GM10266 (cell line): Measurements from ENCODE around the gene INCA1.

Experiments
- DNase-seq: peaks from one replicate; pipeline ENCODE4 v3.0.0; 2012; ENCODE audit errors: extremely low spot score
- TF ChIP-seq, protein P1 (sequence below): IDR thresholded peaks from 2 replicates; pipeline ENCODE4 v1.5.1; 2012; ENCODE audit warnings: mild to moderate bottlenecking, low read depth; ENCODE audit not compliant: control insufficient read depth, insufficient read depth; ENCODE audit errors: missing control alignments

Gene INCA1

GRCh38 chr17:4950746-4951204 lies 46.5 kb downstream of the INCA1 start, which contains the start of gene ENO3:
Gene ENO3 (plus strand): TSS chr17:4951119. CDS start chr17:4951830, 711 bp downstream.
- no peak for DNase-seq
- TF ChIP-seq, protein P1, sequence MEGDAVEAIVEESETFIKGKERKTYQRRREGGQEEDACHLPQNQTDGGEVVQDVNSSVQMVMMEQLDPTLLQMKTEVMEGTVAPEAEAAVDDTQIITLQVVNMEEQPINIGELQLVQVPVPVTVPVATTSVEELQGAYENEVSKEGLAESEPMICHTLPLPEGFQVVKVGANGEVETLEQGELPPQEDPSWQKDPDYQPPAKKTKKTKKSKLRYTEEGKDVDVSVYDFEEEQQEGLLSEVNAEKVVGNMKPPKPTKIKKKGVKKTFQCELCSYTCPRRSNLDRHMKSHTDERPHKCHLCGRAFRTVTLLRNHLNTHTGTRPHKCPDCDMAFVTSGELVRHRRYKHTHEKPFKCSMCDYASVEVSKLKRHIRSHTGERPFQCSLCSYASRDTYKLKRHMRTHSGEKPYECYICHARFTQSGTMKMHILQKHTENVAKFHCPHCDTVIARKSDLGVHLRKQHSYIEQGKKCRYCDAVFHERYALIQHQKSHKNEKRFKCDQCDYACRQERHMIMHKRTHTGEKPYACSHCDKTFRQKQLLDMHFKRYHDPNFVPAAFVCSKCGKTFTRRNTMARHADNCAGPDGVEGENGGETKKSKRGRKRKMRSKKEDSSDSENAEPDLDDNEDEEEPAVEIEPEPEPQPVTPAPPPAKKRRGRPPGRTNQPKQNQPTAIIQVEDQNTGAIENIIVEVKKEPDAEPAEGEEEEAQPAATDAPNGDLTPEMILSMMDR: no peak

GRCh38 chr17:4950075-4950745 lies 47.1 kb downstream of the INCA1 start:
- TF ChIP-seq, protein P1: no peak
- DNase-seq: no peak

DNA sequence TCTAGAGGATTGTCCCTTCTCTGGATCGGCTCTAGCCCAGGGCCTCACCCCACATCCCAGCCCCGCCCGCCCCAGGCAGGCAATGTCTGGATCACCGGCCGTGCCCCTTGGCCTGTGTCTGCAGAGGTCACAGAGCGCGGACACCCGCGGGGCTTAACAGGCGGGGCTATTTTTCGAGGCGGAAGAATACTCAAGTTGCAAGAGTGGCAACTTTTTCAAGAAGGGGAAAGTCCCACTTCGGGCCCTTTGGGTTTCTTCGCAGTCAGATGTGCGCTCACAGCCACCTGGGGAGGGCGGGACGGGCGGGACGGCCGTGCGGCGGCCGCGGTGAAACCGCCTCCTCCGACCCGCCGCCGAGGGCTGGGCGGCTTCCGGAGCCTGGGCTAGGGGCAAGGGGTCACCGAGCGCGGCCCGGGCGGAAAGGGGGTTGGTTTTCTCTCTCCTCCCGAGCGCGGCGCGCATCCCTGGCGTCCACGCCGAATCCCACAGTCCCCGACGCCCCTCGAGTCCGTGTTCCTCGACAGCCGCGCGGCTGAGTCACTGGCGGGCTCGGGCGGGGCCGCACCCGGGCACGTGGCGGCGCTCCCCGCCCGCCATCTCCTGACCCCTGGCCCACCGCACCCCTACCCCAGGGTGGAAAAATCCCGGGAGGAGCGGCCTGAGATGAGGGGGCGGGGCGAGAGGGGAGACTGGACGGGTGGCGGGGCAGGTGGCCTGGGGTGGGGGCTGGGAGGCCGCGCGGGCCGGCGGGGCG lies 47.8 kb downstream of the INCA1 start:
- TF ChIP-seq, protein P1: no peak
- DNase-seq: peak; percentile 92

- DNase-seq: peak; percentile 94
- TF ChIP-seq, protein P1: no peak
These were observed 48.4 kb downstream of the INCA1 start for GRCh38 chr17:4948931-4949320.

DNA sequence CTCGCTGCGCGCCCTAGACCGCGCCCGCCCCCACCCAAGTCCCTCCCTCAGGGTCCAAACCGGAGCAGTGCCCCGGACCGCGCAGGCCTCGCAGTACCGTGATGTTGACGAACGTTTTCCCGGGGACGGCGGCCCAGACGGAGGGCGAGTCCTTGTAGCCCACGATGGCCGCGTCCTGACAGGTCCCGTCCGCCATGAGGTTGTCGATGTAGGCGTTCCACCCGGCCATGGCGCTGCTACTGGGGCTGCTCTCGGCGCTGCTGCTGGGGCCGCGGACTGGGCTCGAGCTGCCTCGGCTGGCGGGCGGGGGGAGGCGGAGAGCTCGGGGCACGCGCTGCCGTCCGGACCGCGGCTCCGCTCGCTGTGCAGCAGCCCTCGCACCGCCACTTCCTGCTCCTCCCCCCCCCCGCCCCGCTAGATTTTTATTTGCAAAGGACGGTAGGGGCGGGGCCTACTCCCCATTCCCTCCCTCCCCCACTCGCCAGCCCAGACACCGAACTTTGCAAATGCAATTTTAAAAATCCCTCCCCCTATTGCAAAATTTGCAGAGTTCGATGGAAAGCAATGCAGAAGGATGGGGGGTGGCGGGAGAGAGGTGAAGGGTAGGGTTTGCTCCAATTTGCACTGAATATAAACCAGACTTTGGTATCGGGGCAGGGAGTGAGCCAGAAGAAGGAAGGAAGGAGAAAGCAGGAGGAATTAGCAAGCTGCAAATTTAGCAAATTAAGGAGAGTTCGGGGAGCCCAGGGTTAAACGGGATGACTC lies 49.0 kb downstream of the INCA1 start, which contains the start of gene PFN1:
Gene PFN1, minus strand, starts transcription at position 365 of the 765 bp plus-strand sequence. Its CDS starts 136 bp downstream, at position 229.
- TF ChIP-seq, protein P1: no peak
- DNase-seq: peak; percentile 95

DNA sequence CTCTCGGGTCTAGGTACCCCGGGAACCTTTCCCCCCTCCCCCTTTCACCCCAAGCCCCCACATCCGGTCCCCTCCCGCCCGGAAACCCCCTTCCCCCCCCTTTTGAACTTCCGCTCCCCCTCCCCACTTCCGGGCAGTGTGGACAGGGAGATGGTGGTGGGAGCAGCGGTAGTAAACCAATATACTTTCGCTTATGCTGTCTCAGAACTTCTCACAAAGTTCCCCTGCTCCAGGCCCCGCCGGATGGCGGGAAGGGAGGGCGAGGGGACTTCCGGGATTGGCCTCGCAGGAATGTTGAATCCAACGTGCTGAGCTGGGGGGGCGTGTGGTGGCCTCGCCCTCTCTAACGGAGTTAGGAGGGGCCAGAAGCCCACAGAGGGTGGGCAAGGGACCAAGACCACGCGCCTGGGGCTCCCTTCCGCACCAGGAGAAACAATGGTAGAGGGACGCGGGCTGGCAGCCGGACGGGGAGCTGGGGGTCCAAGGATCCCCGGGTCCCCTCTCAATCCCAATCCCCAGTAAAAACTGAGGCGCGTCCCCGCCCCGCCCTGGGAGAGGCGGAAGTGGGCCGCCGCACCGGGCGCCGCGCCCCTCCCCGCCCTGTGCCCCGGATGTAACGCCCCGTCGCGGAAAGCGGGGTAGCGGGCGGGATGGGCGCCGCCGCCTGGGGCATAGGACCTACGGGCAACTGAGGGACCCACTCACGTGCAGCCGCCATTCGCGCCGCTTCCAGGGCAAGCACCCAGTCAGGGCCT lies 49.7 kb downstream of the INCA1 start:
- TF ChIP-seq, protein P1: no peak

More for the DNA sequence above, 49.7 kb downstream of the INCA1 start:
- DNase-seq: peak; percentile 79
